ENCODE measurements around the gene CAMK1.

DNA sequence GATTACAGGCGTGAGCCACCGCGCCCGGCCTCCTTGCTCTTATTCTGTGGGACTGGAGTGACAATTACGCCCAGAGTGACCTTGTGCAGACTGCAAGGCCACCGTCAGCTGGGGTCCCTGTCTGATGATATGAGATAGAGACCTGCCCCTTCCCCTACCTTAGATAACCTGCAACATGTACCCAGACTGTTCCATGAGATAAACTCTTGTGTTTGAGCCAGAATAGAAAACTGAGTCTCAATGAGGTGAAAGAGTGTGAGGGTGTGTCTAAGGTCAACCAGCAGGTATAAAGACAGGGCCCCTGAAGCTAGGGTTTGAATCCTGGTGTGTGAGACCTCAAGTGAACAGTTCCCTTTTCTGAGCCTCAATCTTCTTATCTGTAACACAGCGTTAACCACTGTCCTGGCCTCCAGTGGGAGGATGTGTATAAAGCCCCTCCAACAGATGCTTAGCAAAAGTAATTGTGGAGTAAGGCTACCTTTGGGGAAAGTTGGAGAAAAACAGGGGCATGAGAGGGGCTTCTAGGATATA lies 16.5 kb upstream of the CAMK1 start:
- TF ChIP-seq, protein P1, sequence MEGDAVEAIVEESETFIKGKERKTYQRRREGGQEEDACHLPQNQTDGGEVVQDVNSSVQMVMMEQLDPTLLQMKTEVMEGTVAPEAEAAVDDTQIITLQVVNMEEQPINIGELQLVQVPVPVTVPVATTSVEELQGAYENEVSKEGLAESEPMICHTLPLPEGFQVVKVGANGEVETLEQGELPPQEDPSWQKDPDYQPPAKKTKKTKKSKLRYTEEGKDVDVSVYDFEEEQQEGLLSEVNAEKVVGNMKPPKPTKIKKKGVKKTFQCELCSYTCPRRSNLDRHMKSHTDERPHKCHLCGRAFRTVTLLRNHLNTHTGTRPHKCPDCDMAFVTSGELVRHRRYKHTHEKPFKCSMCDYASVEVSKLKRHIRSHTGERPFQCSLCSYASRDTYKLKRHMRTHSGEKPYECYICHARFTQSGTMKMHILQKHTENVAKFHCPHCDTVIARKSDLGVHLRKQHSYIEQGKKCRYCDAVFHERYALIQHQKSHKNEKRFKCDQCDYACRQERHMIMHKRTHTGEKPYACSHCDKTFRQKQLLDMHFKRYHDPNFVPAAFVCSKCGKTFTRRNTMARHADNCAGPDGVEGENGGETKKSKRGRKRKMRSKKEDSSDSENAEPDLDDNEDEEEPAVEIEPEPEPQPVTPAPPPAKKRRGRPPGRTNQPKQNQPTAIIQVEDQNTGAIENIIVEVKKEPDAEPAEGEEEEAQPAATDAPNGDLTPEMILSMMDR (conservative IDR thresholded peaks at IDR 0.05; ENCODE audit: low read depth, low read length) = no peak
- TF ChIP-seq EZH2 (IDR thresholded peaks at IDR 0.05; ENCODE audit: low read length, unreplicated experiment) = no peak
- TF ChIP-seq EZH2phosphoT487 (IDR thresholded peaks at IDR 0.05; ENCODE audit: borderline replicate concordance, low read length) = no peak

All from PC-3 (cell line).